Endothelial cell of umbilical vein (primary cell): ENCODE measurements around the gene SMIM10. TPM values are rescaled to one million over a fixed set of nuclear protein-coding genes. Genes with fewer than 3 reads are reported as not detected.

Experiments used
- BruUV-seq: library from RNA; stranded (reverse); fragments of 400-500 nt; replicated peaks from 2 replicates; lab custom pipeline; 2021; lab: Mats Ljungman, UMichigan
- CTCF ChIA-PET: fragments of 300-600, 350-600 bp; sonication (Branson Sonifier 250); formaldehyde crosslinking; loops from one replicate; lab custom pipeline; 2021; ENCODE audit warnings: antibody characterized with exemption, inconsistent platforms; lab: Charles Lee
- POLR2A ChIA-PET: fragments of 300-600, 350-600 bp; sonication (Branson Sonifier 250); formaldehyde crosslinking; loops from one replicate; lab custom pipeline; 2021; ENCODE audit warnings: antibody characterized with exemption, inconsistent platforms; lab: Charles Lee
- DNase-seq: peaks from one replicate; pipeline ENCODE4 v3.0.0-alpha.2; 2011; ENCODE audit warnings: low read depth, low spot score
- FAIRE-seq: peaks from 2 replicates; lab custom pipeline; 2011; peaks lifted over from hg19 to GRCh38; lab: Jason Lieb, UNC
- H2AFZ ChIP-seq: 2 replicates; pipeline ENCODE4 v1.6.0; 2012; ENCODE audit warnings: low read depth, low read length, control low read depth, inconsistent platforms
- H3K27ac ChIP-seq: 2 replicates; pipeline ENCODE4 v1.5.1; 2011; ENCODE audit warnings: low read depth, mild to moderate bottlenecking, control low read depth, low read length, moderate library complexity; ENCODE audit not compliant: insufficient read depth
- H3K27me3 ChIP-seq, 2 experiments: 2 replicates each; pipeline versions ENCODE4 v1.6.0 to v1.6.1; 2011; ENCODE audit warnings: low read length in 2 of 2, mixed read lengths in 1 of 2; ENCODE audit not compliant: control insufficient read depth in 2 of 2, insufficient read depth in 2 of 2
- H3K36me3 ChIP-seq, 2 experiments: 2 replicates in 1 of 2; 3 replicates in 1 of 2; pipeline ENCODE4 v1.5.1; 2011; ENCODE audit warnings: low read length in 2 of 2, mild to moderate bottlenecking in 1 of 2, moderate library complexity in 1 of 2; ENCODE audit not compliant: control insufficient read depth in 2 of 2, insufficient read depth in 2 of 2; ENCODE audit errors: extremely low read depth in 1 of 2
- H3K4me1 ChIP-seq: 3 replicates; pipeline ENCODE4 v1.5.1; 2011; ENCODE audit warnings: mild to moderate bottlenecking, low read length; ENCODE audit not compliant: control insufficient read depth, insufficient read depth; ENCODE audit errors: extremely low read depth
- H3K4me2 ChIP-seq: 2 replicates; pipeline ENCODE4 v1.6.1; 2011; ENCODE audit warnings: low read length, control low read depth, mixed read lengths; ENCODE audit not compliant: insufficient read depth
- H3K4me3 ChIP-seq, 3 experiments: fragments of 200-600 bp in 1 of 3; sonication (generic), shearing (Covaris generic) in 1 of 3; replicated peaks in 1 of 3; 2 replicates each; pipeline ENCODE4 v1.5.1; 2011 to 2016; ENCODE audit warnings: control low read depth in 3 of 3, low read length in 3 of 3, mild to moderate bottlenecking in 2 of 3, inconsistent platforms in 1 of 3, low read depth in 1 of 3, moderate library complexity in 1 of 3; ENCODE audit not compliant: insufficient read depth in 1 of 3
- H3K79me2 ChIP-seq: 2 replicates; pipeline ENCODE4 v1.6.0; 2012; ENCODE audit warnings: low read length, inconsistent platforms; ENCODE audit not compliant: control insufficient read depth, insufficient read depth
- H3K9ac ChIP-seq: replicated peaks from 2 replicates; pipeline ENCODE3; 2011; ENCODE audit warnings: low read length, control low read depth; ENCODE audit not compliant: insufficient read depth; ENCODE audit errors: extremely low read depth
- H3K9me1 ChIP-seq: replicated peaks from 3 replicates; pipeline ENCODE4 v1.6.0; 2011; ENCODE audit warnings: mild to moderate bottlenecking, low read length; ENCODE audit not compliant: control insufficient read depth, insufficient read depth; ENCODE audit errors: extremely low read depth
- H3K9me3 ChIP-seq: replicated peaks from 2 replicates; pipeline ENCODE4 v1.5.1; 2012; ENCODE audit warnings: low read length, inconsistent platforms; ENCODE audit not compliant: control insufficient read depth, insufficient read depth
- H4K20me1 ChIP-seq: replicated peaks from 2 replicates; pipeline ENCODE3; 2011; ENCODE audit warnings: mild to moderate bottlenecking, low read length; ENCODE audit not compliant: control insufficient read depth, insufficient read depth; ENCODE audit errors: extremely low read depth
- EZH2 ChIP-seq: IDR thresholded peaks from 2 replicates; pipeline ENCODE4 v1.6.1; 2012; ENCODE audit warnings: borderline replicate concordance, low read depth, mild to moderate bottlenecking, moderate library complexity, low read length, inconsistent platforms; ENCODE audit not compliant: severe bottlenecking
- FOS ChIP-seq: IDR thresholded peaks from 2 replicates; pipeline ENCODE4 v1.6.1; 2011; ENCODE audit warnings: mild to moderate bottlenecking, low read length, moderate library complexity, borderline replicate concordance; ENCODE audit not compliant: insufficient read depth
- GATA2 ChIP-seq: IDR thresholded peaks from 2 replicates; pipeline ENCODE4 v1.7.0; 2011; ENCODE audit warnings: low read depth, mild to moderate bottlenecking, moderate library complexity, mixed read lengths, low read length; ENCODE audit not compliant: insufficient read length, insufficient read depth
- JUN ChIP-seq: IDR thresholded peaks from 2 replicates; pipeline ENCODE4 v1.6.1; 2011; ENCODE audit warnings: borderline replicate concordance, low read depth; ENCODE audit not compliant: insufficient read length, insufficient read depth
- MYC ChIP-seq: IDR thresholded peaks from one replicate; pipeline ENCODE4 v1.6.1; 2011; ENCODE audit warnings: mild to moderate bottlenecking, low read depth, low read length
- POLR2A ChIP-seq: IDR thresholded peaks from 2 replicates; pipeline ENCODE4 v1.6.1; 2012; ENCODE audit warnings: low read depth, mild to moderate bottlenecking, control low read depth, low read length
- POLR2AphosphoS5 ChIP-seq: IDR thresholded peaks from 2 replicates; pipeline ENCODE4 v1.6.1; 2012; ENCODE audit warnings: low read depth, mild to moderate bottlenecking, control low read depth, low read length, moderate library complexity; ENCODE audit not compliant: insufficient read depth
- dilution Hi-C: fragments of 300-500 bp; cut with MboI; formaldehyde crosslinking; loops from one replicate; pipeline ENCODE4 v1.15.0; 2019; ENCODE audit warnings: low sequenced_read_pairs; ENCODE audit not compliant: extremely low pct_ligation_motif_present
- intact Hi-C: fragments of 100-400 bp; cut with micrococcal nuclease; formaldehyde crosslinking; loops from one replicate; pipeline ENCODE4 v1.10.0; 2022
- polyA plus RNA-seq, 4 experiments: library from polyadenylated mRNA; depleted of rRNA in 3 of 4; stranded (reverse) in 3 of 4; unstranded in 1 of 4; fragments of >200 nt; gene quantifications; 2 replicates each; pipeline versions ENCODE4 v1.2.1 to v1.2.3, GENCODE V29; 2011 to 2012; ENCODE audit warnings: missing spikeins in 1 of 4
- total RNA-seq: library from RNA; stranded (reverse); gene quantifications from 2 replicates; pipeline ENCODE4 v1.2.3, GENCODE V29; 2021
- TF ChIP-seq, protein P1 (sequence below), 2 donors: IDR thresholded peaks; 1 replicate in 1 of 2; 2 replicates in 1 of 2; pipeline ENCODE4 v1.5.1; 2011; ENCODE audit warnings: low read length in 2 of 2, mild to moderate bottlenecking in 2 of 2, moderate library complexity in 2 of 2, control low read depth in 1 of 2, inconsistent platforms in 1 of 2, low read depth in 1 of 2; ENCODE audit not compliant: insufficient read depth in 1 of 2; ENCODE audit errors: extremely low read depth in 1 of 2
- TF ChIP-seq, protein P2 (sequence below): IDR thresholded peaks from 2 replicates; pipeline ENCODE4 v1.6.1; 2011; ENCODE audit not compliant: insufficient read depth, insufficient read length

The SMIM10 gene
- total and polyA plus RNA-seq, 2 donors (not counting 3 experiments of a cell fraction or from before 2014, with no cell fraction given) = 2.0 to 2.7 TPM

DNA sequence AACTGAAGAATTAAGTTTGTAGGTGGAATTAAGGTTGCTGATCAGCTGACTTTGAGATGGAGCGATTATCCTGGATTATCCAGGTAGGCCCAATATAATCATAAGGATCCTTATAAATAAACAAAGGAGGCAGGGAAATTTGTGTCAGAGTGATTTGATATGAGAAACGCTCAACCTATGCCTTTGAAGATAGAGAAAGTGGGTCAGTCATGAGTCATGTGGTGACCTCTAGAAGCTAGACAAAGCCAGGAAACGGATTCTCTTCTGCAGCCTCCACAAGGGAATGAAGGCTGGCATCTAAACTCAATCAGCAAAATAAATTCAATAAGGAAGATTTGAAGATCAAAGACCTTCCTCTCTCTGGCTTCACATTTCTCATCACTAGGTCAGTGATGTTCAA is 41.5 kb upstream of the SMIM10 start:
- TF ChIP-seq FOS (peak; percentile 65), POLR2A (no peak), JUN (peak; percentile 36), MYC (no peak), GATA2 (peak; percentile 51)
- TF ChIP-seq, protein P1, sequence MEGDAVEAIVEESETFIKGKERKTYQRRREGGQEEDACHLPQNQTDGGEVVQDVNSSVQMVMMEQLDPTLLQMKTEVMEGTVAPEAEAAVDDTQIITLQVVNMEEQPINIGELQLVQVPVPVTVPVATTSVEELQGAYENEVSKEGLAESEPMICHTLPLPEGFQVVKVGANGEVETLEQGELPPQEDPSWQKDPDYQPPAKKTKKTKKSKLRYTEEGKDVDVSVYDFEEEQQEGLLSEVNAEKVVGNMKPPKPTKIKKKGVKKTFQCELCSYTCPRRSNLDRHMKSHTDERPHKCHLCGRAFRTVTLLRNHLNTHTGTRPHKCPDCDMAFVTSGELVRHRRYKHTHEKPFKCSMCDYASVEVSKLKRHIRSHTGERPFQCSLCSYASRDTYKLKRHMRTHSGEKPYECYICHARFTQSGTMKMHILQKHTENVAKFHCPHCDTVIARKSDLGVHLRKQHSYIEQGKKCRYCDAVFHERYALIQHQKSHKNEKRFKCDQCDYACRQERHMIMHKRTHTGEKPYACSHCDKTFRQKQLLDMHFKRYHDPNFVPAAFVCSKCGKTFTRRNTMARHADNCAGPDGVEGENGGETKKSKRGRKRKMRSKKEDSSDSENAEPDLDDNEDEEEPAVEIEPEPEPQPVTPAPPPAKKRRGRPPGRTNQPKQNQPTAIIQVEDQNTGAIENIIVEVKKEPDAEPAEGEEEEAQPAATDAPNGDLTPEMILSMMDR (IDR thresholded peaks at IDR 0.05; ENCODE audit: extremely low read depth in 1 of 2, insufficient read depth in 1 of 2, low read depth in 1 of 2, low read length in 2 of 2) = no peak
- H3K27ac ChIP-seq = peak overlapping the region; percentile 72
- H2AFZ ChIP-seq = no peak overlapping the region
- H3K79me2 ChIP-seq = no peaks in the 10 kb centered on the region
- BruUV-seq = no TSS peak
- ChIA-PET CTCF (interaction anchor here (2.9 kb wide), 1 partner anchor 16 kb away, joined by 8 read pairs; no protein-coding TSS in a partner anchor), POLR2A (no interaction called here)
- no peaks in the 10 kb centered on the region for H3K9me1 ChIP-seq
- H3K4me3 ChIP-seq = no peak overlapping the region
- H3K27me3 ChIP-seq = no peaks in the 10 kb centered on the region
- H3K9ac ChIP-seq = no peak overlapping the region
- H3K4me1 ChIP-seq = peaks cover 19% of the 10 kb centered on the region
- FAIRE-seq = peak; percentile 76
- no peaks in the 10 kb centered on the region for H4K20me1 ChIP-seq
- dilution Hi-C loops (no loop called here), intact Hi-C loops (no loop called here)
- DNase-seq = peak; percentile 59
- H3K36me3 ChIP-seq = no peaks in the 10 kb centered on the region
- H3K9me3 ChIP-seq = no peaks in the 10 kb centered on the region
- peak overlapping the region; percentile 17 for H3K4me2 ChIP-seq

DNA sequence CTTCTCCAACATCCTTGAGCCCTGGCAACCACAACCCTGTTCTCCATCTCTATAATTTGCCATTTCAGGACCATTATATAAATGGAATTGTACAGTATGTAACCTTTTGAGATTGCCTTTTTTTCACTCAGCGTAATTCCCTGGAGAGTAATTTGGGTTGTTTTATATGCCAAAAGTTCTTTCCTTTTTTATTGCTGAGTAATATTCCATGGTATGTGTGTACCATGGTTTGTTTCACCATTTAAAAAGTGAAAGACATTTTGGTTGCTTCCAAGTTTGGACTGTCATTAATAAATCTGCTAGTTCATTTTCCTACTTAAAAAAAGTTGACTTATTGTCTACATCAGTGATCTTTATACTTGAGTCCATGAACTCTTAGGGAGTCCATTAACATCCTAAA is 33.0 kb upstream of the SMIM10 start:
- Histone ChIP-seq H3K79me2 (no peaks in the 10 kb centered on the region), H3K36me3 (no peaks in the 10 kb centered on the region), H3K9me1 (no peaks in the 10 kb centered on the region), H3K27ac (no peak overlapping the region), H4K20me1 (no peaks in the 10 kb centered on the region), H3K9me3 (no peaks in the 10 kb centered on the region), H3K4me1 (no peaks in the 10 kb centered on the region), H3K27me3 (no peaks in the 10 kb centered on the region), H3K4me2 (no peak overlapping the region), H3K9ac (no peak overlapping the region), H2AFZ (no peak overlapping the region), H3K4me3 (no peak overlapping the region)
- no peak for FAIRE-seq
- POLR2A ChIA-PET = no interaction called here
- dilution Hi-C loops (no loop called here), intact Hi-C loops (no loop called here)
- CTCF ChIA-PET = no interaction called here
- no peak for DNase-seq
- no TSS peak for BruUV-seq
- TF ChIP-seq, protein P1 (IDR thresholded peaks at IDR 0.05; ENCODE audit: extremely low read depth in 1 of 2, insufficient read depth in 1 of 2, low read depth in 1 of 2, low read length in 2 of 2) = no peak
- TF ChIP-seq MYC (no peak), JUN (no peak), EZH2 (no peak), POLR2AphosphoS5 (no peak), FOS (no peak), GATA2 (no peak), POLR2A (no peak)
- TF ChIP-seq, protein P2, sequence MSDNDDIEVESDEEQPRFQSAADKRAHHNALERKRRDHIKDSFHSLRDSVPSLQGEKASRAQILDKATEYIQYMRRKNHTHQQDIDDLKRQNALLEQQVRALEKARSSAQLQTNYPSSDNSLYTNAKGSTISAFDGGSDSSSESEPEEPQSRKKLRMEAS = no peak
